ENCODE results near the gene EXOC3L1. TPM values are rescaled to one million over a fixed set of nuclear protein-coding genes. Genes with fewer than 3 reads are reported as not detected.

Gene EXOC3L1
- total RNA-seq, 2 donors from 2014 or later, result not detected

- peaks cover 3% of the 10 kb centered on the region for H3K36me3 Mint-ChIP-seq (ENCODE audit: low read depth)
- ATAC-seq, result peak; percentile 65
- no peaks in the 10 kb centered on the region for H3K9me3 ChIP-seq (ENCODE audit: control insufficient read depth, low read length, poor library complexity, severe bottlenecking)
- peaks cover 24% of the 10 kb centered on the region for H3K4me1 Mint-ChIP-seq
- H3K27ac Mint-ChIP-seq, result peak overlapping the region; percentile 47
- H3K27me3 Mint-ChIP-seq, result no peaks in the 10 kb centered on the region
- no peak for DNase-seq
- no peak overlapping the region for H3K4me3 Mint-ChIP-seq
These were observed 8.3 kb upstream of the EXOC3L1 start for GRCh38 chr16:67198238-67198734.

GRCh38 chr16:67197704-67198103, 7.8 kb upstream of the EXOC3L1 start:
- Mint-ChIP-seq H3K36me3 (ENCODE audit: low read depth) (peaks cover 3% of the 10 kb centered on the region), H3K4me3 (no peak overlapping the region), H3K27me3 (no peaks in the 10 kb centered on the region), H3K27ac (peak overlapping the region; percentile 47), H3K4me1 (peaks cover 26% of the 10 kb centered on the region)
- ATAC-seq (no peak), DNase-seq (no peak)
- no peaks in the 10 kb centered on the region for H3K9me3 ChIP-seq (ENCODE audit: control insufficient read depth, low read length, poor library complexity, severe bottlenecking)

- H3K4me1 Mint-ChIP-seq, result peaks cover 30% of the 10 kb centered on the region
These were observed 6.9 kb upstream of the EXOC3L1 start for GRCh38 chr16:67196881-67197280.

GRCh38 chr16:67195676-67196075, 5.7 kb upstream of the EXOC3L1 start:
- Mint-ChIP-seq H3K27me3 (no peaks in the 10 kb centered on the region), H3K4me3 (no peak overlapping the region), H3K4me1 (peaks cover 37% of the 10 kb centered on the region), H3K27ac (no peak overlapping the region), H3K36me3 (ENCODE audit: low read depth) (peaks cover 3% of the 10 kb centered on the region)
- peaks cover 3% of the 10 kb centered on the region for H3K9me3 ChIP-seq (ENCODE audit: control insufficient read depth, low read length, poor library complexity, severe bottlenecking)
- DNase-seq (no peak), ATAC-seq (no peak)

More at GRCh38 chr16:67196881-67197280, 6.9 kb upstream of the EXOC3L1 start:
- DNase-seq (no peak), ATAC-seq (no peak)
- no peaks in the 10 kb centered on the region for H3K27me3 Mint-ChIP-seq
- H3K4me3 Mint-ChIP-seq, result no peak overlapping the region
- peaks cover 3% of the 10 kb centered on the region for H3K36me3 Mint-ChIP-seq (ENCODE audit: low read depth)
- H3K9me3 ChIP-seq (ENCODE audit: control insufficient read depth, low read length, poor library complexity, severe bottlenecking), result peaks cover 3% of the 10 kb centered on the region
- H3K27ac Mint-ChIP-seq, result peak overlapping the region; percentile 53

GRCh38 chr16:67194260-67194659, 4.3 kb upstream of the EXOC3L1 start:
- Mint-ChIP-seq H3K27me3 (no peaks in the 10 kb centered on the region), H3K27ac (peak overlapping the region; percentile 81), H3K4me3 (peak overlapping the region; percentile 94), H3K4me1 (peaks cover 37% of the 10 kb centered on the region), H3K36me3 (ENCODE audit: low read depth) (peaks cover 3% of the 10 kb centered on the region)
- no peak for DNase-seq
- peaks cover 3% of the 10 kb centered on the region for H3K9me3 ChIP-seq (ENCODE audit: control insufficient read depth, low read length, poor library complexity, severe bottlenecking)
- no peak for ATAC-seq

- Mint-ChIP-seq H3K36me3 (ENCODE audit: low read depth) (peaks cover 3% of the 10 kb centered on the region), H3K4me1 (peaks cover 37% of the 10 kb centered on the region), H3K27ac (peak overlapping the region; percentile 81), H3K27me3 (no peaks in the 10 kb centered on the region), H3K4me3 (peak overlapping the region; percentile 94)
- ATAC-seq (no peak), DNase-seq (no peak)
- H3K9me3 ChIP-seq (ENCODE audit: control insufficient read depth, low read length, poor library complexity, severe bottlenecking), result peaks cover 3% of the 10 kb centered on the region
These were observed 3.6 kb upstream of the EXOC3L1 start for GRCh38 chr16:67193536-67193935.

- peak overlapping the region; percentile 81 for H3K27ac Mint-ChIP-seq
- DNase-seq (no peak), ATAC-seq (peak; percentile 48)
- H3K4me1 Mint-ChIP-seq, result peaks cover 33% of the 10 kb centered on the region
- H3K4me3 Mint-ChIP-seq, result peak overlapping the region; percentile 94
- H3K27me3 Mint-ChIP-seq, result no peaks in the 10 kb centered on the region
- peaks cover 3% of the 10 kb centered on the region for H3K36me3 Mint-ChIP-seq (ENCODE audit: low read depth)
- peaks cover 3% of the 10 kb centered on the region for H3K9me3 ChIP-seq (ENCODE audit: control insufficient read depth, low read length, poor library complexity, severe bottlenecking)
These were observed 2.9 kb upstream of the EXOC3L1 start for GRCh38 chr16:67192781-67193361.

- H3K9me3 ChIP-seq (ENCODE audit: control insufficient read depth, low read length, poor library complexity, severe bottlenecking), result peaks cover 3% of the 10 kb centered on the region
- Mint-ChIP-seq H3K4me1 (peaks cover 33% of the 10 kb centered on the region), H3K36me3 (ENCODE audit: low read depth) (peaks cover 3% of the 10 kb centered on the region), H3K4me3 (peak within 1 kb of the TSS; percentile 94), H3K27me3 (no peaks in the 10 kb centered on the region), H3K27ac (peak within 1 kb of the TSS; percentile 81)
- DNase-seq, result peak; percentile 75 to 78 (median 77)
- peak; percentile 96 for ATAC-seq
These were observed 2.2 kb upstream of the EXOC3L1 start, which contains the start of gene E2F4 for GRCh38 chr16:67191995-67192681. TSS of gene E2F4 (plus strand) at chr16:67192155. CDS start at chr16:67192228, 73 bp downstream.

GRCh38 chr16:67191411-67191994, 1.6 kb upstream of the EXOC3L1 start:
- peaks cover 3% of the 10 kb centered on the region for H3K36me3 Mint-ChIP-seq (ENCODE audit: low read depth)

GRCh38 chr16:67190448-67191399, 788 bp upstream of the EXOC3L1 start:
- peaks cover 3% of the 10 kb centered on the region for H3K9me3 ChIP-seq (ENCODE audit: control insufficient read depth, low read length, poor library complexity, severe bottlenecking)
- H3K27me3 Mint-ChIP-seq, result no peaks in the 10 kb centered on the region
- H3K36me3 Mint-ChIP-seq (ENCODE audit: low read depth), result no peaks in the 10 kb centered on the region
- H3K4me3 Mint-ChIP-seq, result no peak overlapping the region
- DNase-seq (no peak), ATAC-seq (no peak)
- H3K27ac Mint-ChIP-seq, result peak overlapping the region; percentile 81
- H3K4me1 Mint-ChIP-seq, result peaks cover 24% of the 10 kb centered on the region

More at GRCh38 chr16:67191411-67191994, 1.6 kb upstream of the EXOC3L1 start:
- peak overlapping the region; percentile 81 for H3K27ac Mint-ChIP-seq
- ATAC-seq, result no peak
- no peak for DNase-seq
- H3K27me3 Mint-ChIP-seq, result no peaks in the 10 kb centered on the region
- peak overlapping the region; percentile 94 for H3K4me3 Mint-ChIP-seq
- peaks cover 3% of the 10 kb centered on the region for H3K9me3 ChIP-seq (ENCODE audit: control insufficient read depth, low read length, poor library complexity, severe bottlenecking)
- H3K4me1 Mint-ChIP-seq, result peaks cover 29% of the 10 kb centered on the region

- DNase-seq, result no peak
- peaks cover 3% of the 10 kb centered on the region for H3K9me3 ChIP-seq (ENCODE audit: control insufficient read depth, low read length, poor library complexity, severe bottlenecking)
- no peaks in the 10 kb centered on the region for H3K36me3 Mint-ChIP-seq (ENCODE audit: low read depth)
- H3K4me3 Mint-ChIP-seq, result no peak overlapping the region
- no peak for ATAC-seq
- no peak overlapping the region for H3K27ac Mint-ChIP-seq
- peaks cover 6% of the 10 kb centered on the region for H3K27me3 Mint-ChIP-seq
- H3K4me1 Mint-ChIP-seq, result peaks cover 25% of the 10 kb centered on the region
These were observed 1.1 kb downstream of the EXOC3L1 start for GRCh38 chr16:67188798-67189197.

GRCh38 chr16:67188323-67188722, 1.6 kb downstream of the EXOC3L1 start:
- Mint-ChIP-seq H3K4me1 (peaks cover 21% of the 10 kb centered on the region), H3K27me3 (peaks cover 6% of the 10 kb centered on the region), H3K4me3 (no peak overlapping the region), H3K36me3 (ENCODE audit: low read depth) (no peaks in the 10 kb centered on the region), H3K27ac (no peak overlapping the region)
- DNase-seq (no peak), ATAC-seq (no peak)
- H3K9me3 ChIP-seq (ENCODE audit: control insufficient read depth, low read length, poor library complexity, severe bottlenecking), result peaks cover 3% of the 10 kb centered on the region
